GM10266 (cell line): Measurements from ENCODE around the gene CDH4.

Experiments
- DNase-seq: peaks from one replicate; pipeline ENCODE4 v3.0.0; 2012; ENCODE audit errors: extremely low spot score
- TF ChIP-seq, protein P1 (sequence below): IDR thresholded peaks from 2 replicates; pipeline ENCODE4 v1.5.1; 2012; ENCODE audit warnings: mild to moderate bottlenecking, low read depth; ENCODE audit not compliant: control insufficient read depth, insufficient read depth; ENCODE audit errors: missing control alignments

Gene CDH4

DNA sequence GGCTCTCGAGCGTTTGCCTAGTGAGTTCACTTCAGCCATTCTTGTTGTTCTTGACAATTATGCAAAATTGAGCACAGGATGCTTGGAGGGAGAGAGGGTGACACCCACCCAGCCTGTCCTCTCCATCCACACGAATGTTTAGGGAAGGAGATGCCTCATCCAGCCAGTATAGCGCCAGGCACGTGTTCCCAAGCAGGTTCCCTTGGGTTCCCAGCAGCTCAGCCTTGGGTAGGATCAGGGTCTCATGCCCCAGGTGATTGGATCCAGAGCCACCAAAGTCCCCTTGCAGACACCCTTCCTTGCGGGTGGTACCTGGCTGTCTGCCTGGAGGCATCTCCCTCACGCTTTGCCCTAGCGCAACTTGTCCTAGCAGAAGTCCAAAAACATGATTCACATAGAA lies 394.9 kb downstream of the CDH4 start:
- no peak for DNase-seq
- TF ChIP-seq, protein P1, sequence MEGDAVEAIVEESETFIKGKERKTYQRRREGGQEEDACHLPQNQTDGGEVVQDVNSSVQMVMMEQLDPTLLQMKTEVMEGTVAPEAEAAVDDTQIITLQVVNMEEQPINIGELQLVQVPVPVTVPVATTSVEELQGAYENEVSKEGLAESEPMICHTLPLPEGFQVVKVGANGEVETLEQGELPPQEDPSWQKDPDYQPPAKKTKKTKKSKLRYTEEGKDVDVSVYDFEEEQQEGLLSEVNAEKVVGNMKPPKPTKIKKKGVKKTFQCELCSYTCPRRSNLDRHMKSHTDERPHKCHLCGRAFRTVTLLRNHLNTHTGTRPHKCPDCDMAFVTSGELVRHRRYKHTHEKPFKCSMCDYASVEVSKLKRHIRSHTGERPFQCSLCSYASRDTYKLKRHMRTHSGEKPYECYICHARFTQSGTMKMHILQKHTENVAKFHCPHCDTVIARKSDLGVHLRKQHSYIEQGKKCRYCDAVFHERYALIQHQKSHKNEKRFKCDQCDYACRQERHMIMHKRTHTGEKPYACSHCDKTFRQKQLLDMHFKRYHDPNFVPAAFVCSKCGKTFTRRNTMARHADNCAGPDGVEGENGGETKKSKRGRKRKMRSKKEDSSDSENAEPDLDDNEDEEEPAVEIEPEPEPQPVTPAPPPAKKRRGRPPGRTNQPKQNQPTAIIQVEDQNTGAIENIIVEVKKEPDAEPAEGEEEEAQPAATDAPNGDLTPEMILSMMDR = no peak

DNA sequence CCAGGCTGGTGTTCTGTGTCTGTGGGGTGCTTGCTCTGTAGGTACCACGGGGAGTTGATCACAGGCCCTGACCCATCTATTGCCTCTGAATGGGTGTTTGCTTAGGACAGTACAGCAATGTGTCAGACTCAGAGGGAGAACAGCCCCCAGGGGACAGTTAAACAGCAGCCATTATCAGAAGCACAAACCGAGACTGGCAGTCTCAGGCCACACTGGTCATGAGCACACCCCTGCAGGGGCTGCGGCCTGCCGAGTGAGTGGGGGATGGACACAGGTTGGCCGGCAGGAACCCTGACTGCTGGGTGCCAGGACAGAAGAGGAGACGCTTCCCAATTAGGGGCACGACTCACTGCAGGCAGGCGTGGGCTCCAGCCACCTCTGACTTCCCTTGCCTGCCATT lies 395.6 kb downstream of the CDH4 start:
- DNase-seq = no peak
- TF ChIP-seq, protein P1 = no peak

DNA sequence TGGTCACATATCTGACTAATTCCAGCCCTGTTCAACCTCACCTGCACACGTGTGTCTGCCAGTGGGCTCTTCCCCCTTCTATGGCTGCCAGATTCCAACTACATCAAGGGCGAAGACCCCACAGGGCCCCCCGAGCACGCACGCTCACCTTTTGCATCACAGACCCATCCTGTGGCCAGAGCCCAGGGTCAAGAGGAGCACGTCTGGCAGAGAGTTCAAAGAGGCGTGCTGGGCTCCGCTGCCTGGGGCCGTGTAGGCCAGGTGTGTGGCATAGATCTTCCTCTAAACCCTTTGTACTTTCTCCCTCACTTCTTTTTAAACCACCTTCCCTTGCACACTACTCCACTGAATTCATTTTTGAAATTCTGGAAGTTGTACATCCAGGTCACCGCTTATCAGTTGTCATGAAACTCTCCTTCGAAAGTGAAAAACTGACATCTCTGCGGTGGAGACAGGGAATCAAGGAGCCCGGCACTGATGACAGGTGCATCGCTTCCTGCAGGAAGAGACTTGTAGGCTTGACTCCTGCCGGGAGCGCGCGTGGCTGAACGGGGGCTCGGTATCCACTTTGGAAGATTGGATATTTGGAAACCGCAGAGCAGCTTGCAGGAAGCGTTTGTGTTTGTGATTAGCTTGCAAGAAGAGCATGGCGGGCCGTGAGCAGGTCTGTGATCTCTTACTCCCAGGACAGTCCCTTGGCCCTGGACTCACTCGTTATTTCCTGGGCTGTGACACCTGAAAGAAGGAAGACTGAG lies 397.2 kb downstream of the CDH4 start:
- TF ChIP-seq, protein P1 = no peak
- no peak for DNase-seq

DNA sequence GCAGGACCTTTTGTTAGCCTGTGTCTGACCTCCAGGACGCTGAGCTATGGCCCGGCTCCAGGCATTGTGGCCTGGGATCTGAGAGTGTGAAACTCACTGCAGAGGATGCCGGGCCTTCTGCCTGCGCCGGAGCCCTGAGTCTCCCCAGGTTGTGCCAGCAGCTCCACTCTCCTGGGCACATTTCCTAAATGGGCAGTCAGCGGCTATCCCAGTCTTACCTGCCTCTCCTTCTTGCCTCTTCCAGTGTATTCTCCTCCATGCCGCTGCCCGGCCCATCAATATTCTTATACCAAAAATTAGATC lies 397.8 kb downstream of the CDH4 start:
- no peak for DNase-seq
- TF ChIP-seq, protein P1 = no peak

DNA sequence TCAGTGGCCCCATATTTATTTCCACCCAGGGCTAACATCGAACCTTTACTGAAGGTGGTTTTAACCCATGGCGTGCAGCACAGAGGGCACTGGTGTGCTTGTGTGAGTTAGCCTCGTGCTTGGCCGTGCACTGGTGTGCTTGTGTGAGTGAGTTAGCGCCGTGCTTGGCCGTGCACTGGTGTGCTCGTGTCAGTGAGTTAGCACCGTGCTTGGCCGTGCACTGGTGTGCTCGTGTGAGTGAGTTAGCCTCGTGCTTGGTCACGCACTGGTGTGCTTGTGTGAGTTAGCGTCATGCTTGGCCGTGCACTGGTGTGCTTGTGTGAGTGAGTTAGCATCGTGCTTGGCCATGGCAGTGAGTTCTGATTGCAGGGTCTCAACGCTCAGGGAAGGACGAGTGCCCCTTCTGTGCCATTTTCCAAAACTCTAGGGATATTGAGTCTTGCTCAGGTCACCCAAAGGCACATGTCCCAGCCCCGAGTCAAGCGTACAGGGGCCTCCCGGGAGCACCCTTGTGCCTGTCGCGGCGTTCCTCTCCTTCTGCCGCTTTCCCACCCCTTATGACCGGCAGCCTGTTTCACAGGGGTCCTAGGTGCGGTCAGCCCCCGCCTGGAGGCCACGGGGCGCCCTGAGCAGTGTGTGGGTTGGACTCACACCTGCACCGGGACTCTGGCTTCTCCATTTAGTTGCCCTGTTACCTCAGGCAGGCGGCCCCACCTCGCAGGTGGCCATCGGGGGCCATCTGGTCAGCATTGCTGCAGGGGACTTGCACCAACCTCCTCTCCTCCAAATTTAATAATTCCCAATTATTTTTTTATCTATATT lies 399.1 kb downstream of the CDH4 start:
- TF ChIP-seq, protein P1 = no peak
- DNase-seq = no peak

DNA sequence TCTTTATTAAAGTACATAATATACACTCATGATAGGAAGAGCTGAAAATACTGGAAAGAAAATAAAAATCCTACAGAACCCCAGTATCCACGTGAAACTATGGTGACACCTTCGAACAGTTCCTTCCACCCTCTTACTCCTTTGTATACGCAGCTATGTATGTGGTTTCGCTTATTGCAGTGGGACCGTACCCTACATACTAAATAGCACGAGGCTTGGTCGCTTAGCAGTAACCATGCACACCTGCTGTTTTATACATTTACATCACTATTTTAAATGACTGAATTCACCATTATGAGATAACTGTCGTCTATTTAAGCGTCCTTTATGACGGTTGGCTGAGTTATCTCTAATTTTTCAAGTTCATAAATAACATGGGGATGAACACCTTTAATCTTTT lies 400.1 kb downstream of the CDH4 start:
- no peak for DNase-seq
- TF ChIP-seq, protein P1 = no peak

DNA sequence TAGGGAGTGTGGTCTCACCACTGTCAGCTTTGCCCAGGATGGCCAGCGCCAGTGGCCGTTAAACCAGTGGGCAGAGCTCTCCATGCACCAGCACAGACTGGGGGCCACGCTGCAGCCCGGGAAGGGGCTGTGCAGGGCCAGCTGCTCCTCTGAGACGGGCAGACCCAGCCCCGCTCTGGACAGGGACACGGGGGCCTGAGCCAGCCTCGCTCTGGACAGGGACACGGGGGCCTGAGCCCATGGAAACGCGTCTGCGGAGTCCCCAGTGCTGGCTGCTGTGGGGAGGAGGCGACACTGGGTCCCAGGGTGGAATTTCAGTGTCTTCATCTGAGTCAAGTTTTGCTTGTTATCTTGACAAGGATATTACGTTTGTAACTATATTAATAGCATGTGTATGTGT lies 402.7 kb downstream of the CDH4 start:
- TF ChIP-seq, protein P1 = no peak
- DNase-seq = no peak
